ENCODE measurements around the gene PWWP2B. TPM values are rescaled to one million over a fixed set of nuclear protein-coding genes. Genes with fewer than 3 reads are reported as not detected.

Gene PWWP2B
- total RNA-seq, 1 experiment from 2014 or later, result 51.6 TPM

DNA sequence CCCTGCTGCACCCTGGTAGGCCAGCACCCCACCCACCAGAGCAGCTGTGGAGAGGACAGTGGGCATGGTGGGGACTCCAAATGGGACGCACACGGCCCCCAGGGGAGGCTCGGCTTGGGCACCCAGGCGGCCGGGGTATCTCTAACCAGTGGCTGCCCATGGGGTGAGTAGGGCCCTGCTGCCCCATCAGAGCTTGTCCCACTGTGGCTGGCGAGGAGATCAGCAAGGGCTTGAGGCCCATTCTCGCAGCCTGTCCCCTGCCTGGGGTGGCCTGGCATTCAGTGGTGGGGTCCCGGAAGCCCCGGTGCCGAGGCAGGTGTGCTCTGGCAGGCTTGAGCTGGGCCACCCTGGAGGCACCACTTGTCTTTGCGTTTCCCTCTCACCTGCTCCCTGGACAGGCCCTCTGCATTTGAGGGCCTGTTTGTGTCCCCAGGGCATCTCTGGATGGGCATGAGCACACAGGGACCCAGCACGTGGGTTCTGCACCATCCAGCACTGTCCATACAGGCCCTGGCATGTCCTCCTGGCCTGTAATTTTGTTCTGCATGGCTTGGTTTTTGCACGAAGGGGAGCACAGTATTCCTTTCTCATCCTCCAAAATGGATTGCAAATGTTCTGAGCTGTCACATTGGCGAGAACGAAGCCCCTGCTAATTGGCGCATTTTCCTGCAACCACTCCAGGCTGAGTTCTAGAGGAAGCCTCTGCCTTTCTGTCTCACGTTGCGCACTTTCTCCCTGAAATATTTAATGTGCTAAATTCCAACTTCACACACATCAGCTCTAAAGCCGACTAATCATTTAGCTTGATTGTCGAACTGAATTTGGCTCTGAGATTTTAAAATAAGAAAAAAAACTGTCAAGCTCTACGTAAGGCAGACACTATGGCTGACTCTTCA lies 27.2 kb downstream of the PWWP2B start:
- POLR2A ChIA-PET, result no interaction called here
- H3K27ac ChIP-seq (ENCODE audit: low read length), result 0 out of 2 replicates have a peak overlapping the region, but pooled peaks have one; percentile 32
- DNase-seq (ENCODE audit: low read depth, low spot score), result no peak
- H3K4me3 ChIP-seq (ENCODE audit: low read depth in 2 of 2, low read length in 2 of 2), result no peak overlapping the region
- CTCF ChIA-PET, result no interaction called here
- no peaks in the 10 kb centered on the region for H3K36me3 ChIP-seq (ENCODE audit: control insufficient read depth, insufficient read depth, low read length)
- ATAC-seq, result no peak
- in situ Hi-C loops (cut with HindIII; ENCODE audit: low pct_unique_long_range_greater_than_20kb, low sequenced_read_pairs) (no loop called here), intact Hi-C loops (cut with micrococcal nuclease; ENCODE audit: unreplicated experiment) (no loop called here)
- H3K9me3 ChIP-seq (ENCODE audit: control insufficient read depth, insufficient read depth, low read depth, low read length), result no peaks in the 10 kb centered on the region
- H3K4me1 ChIP-seq (ENCODE audit: control insufficient read depth, insufficient read depth, low read length), result peaks cover 37% of the 10 kb centered on the region
- H3K27me3 ChIP-seq (ENCODE audit: control insufficient read depth, insufficient read depth, low read length), result no peaks in the 10 kb centered on the region
- BruUV-seq (replicated peaks), result no TSS peak
- TF ChIP-seq POLR2AphosphoS5 (IDR thresholded peaks at IDR 0.05; ENCODE audit: low read depth, low read length) (no peak), REST (IDR thresholded peaks at IDR 0.05; ENCODE audit: insufficient read depth in 1 of 2, low read depth in 2 of 2, low read length in 1 of 2) (no peak), TCF7L2 (IDR thresholded peaks at IDR 0.05; ENCODE audit: low read depth, low read length) (no peak), SIN3A (IDR thresholded peaks at IDR 0.05; ENCODE audit: borderline replicate concordance, insufficient read depth, low read depth, low read length) (no peak), CTCF (IDR thresholded peaks at IDR 0.05) (no peak)

- no TSS peak for BruUV-seq (replicated peaks)
- CTCF ChIA-PET, result no interaction called here
- ATAC-seq (no peak), DNase-seq (ENCODE audit: low read depth, low spot score) (no peak)
- Histone ChIP-seq H3K4me3 (ENCODE audit: low read depth in 2 of 2, low read length in 2 of 2) (no peak overlapping the region), H3K27me3 (ENCODE audit: control insufficient read depth, insufficient read depth, low read length) (no peaks in the 10 kb centered on the region), H3K36me3 (ENCODE audit: control insufficient read depth, insufficient read depth, low read length) (no peaks in the 10 kb centered on the region), H3K9me3 (ENCODE audit: control insufficient read depth, insufficient read depth, low read depth, low read length) (no peaks in the 10 kb centered on the region), H3K27ac (ENCODE audit: low read length) (no peak overlapping the region), H3K4me1 (ENCODE audit: control insufficient read depth, insufficient read depth, low read length) (peaks cover 35% of the 10 kb centered on the region)
- POLR2A ChIA-PET, result interaction anchor here (0.7 kb wide), 1 partner anchor 137 kb away, joined by 3 read pairs; no protein-coding TSS in a partner anchor
- in situ Hi-C loops (cut with HindIII; ENCODE audit: low pct_unique_long_range_greater_than_20kb, low sequenced_read_pairs), result no loop called here
- TF ChIP-seq TCF7L2 (IDR thresholded peaks at IDR 0.05; ENCODE audit: low read depth, low read length) (no peak), POLR2AphosphoS5 (IDR thresholded peaks at IDR 0.05; ENCODE audit: low read depth, low read length) (no peak), REST (IDR thresholded peaks at IDR 0.05; ENCODE audit: insufficient read depth in 1 of 2, low read depth in 2 of 2, low read length in 1 of 2) (peak in 1 of 2 experiments; percentile 63; a peak in 1 of 4 replicates), SIN3A (IDR thresholded peaks at IDR 0.05; ENCODE audit: borderline replicate concordance, insufficient read depth, low read depth, low read length) (no peak)
- intact Hi-C loops (cut with micrococcal nuclease; ENCODE audit: unreplicated experiment), result no loop called here
Observed at GRCh38 chr10:132425029-132425756, 28.2 kb downstream of the PWWP2B start.

Data from Panc1 (cell line).